Thyroid gland (tissue), 4 donors: Measurements from ENCODE around the gene VRK3.

ENCODE experiments used
- CTCF ChIP-seq, 6 experiments: fragments of 200-600 bp in 3 of 6; fragments of 450-650 bp in 3 of 6; sonication (generic) in 3 of 6; IDR thresholded peaks; one replicate each; pipeline ENCODE4 v1.5.1; 2016 to 2019; ENCODE audit warnings: antibody characterized with exemption in 6 of 6, mild to moderate bottlenecking in 2 of 6, inconsistent platforms in 1 of 6, moderate library complexity in 1 of 6
- POLR2A ChIP-seq, 2 donors: fragments of 450-650 bp; IDR thresholded peaks; one replicate each; pipeline ENCODE4 v1.6.1; 2017; ENCODE audit warnings: antibody characterized with exemption in 2 of 2, mild to moderate bottlenecking in 2 of 2, moderate library complexity in 1 of 2

- no peak for TF ChIP-seq POLR2A (IDR thresholded peaks at IDR 0.05)
- no peak for TF ChIP-seq CTCF (IDR thresholded peaks at IDR 0.05)
Measured at GRCh38 chr19:50047671-50048070, 22.5 kb upstream of the VRK3 start.
